Activated gamma-delta T cell treated with Interleukin-2 at 50 U/mL for 16 hours (primary cell): Measurements from ENCODE around the gene MARK2.

ENCODE experiments used
- DNase-seq: peaks from one replicate; pipeline ENCODE4 v3.0.0-alpha.2; 2020

Gene MARK2

GRCh38 chr11:63831326-63831725, 7.6 kb upstream of the MARK2 start:
- no peak for DNase-seq

DNA sequence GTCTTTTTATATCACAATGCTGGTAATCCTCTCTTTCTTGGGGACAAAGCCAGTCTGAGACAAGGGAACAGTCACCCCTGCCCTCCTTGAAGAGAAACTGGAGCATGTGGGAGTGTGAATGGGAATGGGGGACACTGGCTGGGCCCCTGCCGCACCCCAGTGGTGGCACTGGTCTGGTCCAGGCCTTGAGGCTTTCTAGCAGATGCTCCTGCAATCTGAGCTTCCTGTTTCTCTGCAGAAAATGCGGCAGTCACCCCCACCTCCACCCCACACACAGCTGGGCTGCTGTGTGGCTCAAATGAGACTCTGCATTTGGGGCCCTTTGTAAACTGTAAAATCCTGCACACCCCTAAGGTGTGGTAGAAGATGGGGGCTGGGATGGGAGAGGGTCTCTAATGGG, 6.6 kb upstream of the MARK2 start:
- DNase-seq = no peak

GRCh38 chr11:63833048-63833447, 5.9 kb upstream of the MARK2 start:
- no peak for DNase-seq

DNA sequence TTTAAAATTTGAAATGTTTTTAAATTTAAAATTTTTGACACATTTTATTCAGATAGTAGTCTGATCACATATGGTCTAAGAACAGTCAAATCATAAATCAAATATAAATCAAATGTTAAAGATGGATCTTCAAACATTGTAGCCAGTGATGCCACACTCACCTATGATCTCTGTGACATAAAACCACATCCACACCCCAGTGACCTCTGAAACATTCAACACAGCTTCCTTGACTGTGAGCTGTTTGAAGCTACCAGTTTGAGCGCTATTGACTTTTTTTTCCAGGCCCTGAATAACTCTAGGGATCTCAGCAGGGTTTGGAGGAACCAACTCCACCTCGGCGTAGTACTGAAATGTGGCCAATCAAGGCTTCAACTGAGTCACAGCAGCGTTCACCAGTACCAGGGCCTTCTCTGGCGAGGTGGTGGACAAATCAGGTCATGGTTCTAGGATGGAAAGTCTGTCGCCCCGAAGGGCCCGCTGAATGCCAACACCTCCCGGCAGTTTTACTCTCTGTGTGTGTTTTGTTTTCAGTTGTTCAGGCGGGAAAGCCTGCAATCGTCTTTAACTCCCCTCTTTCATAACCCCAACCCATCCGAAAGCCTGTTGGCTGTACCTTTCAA, 4.3 kb upstream of the MARK2 start:
- no peak for DNase-seq

GRCh38 chr11:63835158-63835545, 3.8 kb upstream of the MARK2 start:
- no peak for DNase-seq

DNA sequence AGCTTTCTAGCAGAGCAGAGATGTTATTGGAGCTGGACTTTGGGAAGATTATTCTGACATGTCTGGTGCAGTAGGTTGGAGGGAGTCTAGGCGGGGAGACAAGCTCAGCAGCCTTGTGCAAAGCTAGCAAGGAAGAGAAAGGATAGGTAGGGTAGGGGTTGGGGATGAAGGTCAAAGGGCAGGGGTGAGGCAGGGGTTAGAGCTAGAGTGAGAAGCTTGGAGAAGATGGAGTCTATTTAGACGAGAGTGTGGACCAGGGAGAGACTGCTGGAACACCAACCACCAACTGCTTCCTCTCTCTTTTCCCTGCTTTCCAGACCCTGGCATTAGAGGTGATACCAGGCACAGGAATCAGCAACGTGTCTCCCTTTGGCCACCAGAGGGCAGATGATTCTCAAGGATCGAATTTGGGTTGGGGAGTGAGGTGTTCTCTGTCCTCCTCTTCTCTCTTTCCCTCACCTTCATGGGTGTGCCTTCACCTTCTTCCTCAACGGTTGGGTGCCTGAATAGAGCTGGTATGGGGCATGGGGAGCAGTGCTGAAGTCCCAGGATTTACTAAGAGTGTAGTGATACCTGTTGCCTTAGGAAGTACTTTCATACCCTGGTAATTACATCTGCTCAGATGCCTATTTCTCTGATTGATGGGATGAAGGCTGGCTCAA, 1.8 kb upstream of the MARK2 start:
- peak; percentile 77 for DNase-seq

DNA sequence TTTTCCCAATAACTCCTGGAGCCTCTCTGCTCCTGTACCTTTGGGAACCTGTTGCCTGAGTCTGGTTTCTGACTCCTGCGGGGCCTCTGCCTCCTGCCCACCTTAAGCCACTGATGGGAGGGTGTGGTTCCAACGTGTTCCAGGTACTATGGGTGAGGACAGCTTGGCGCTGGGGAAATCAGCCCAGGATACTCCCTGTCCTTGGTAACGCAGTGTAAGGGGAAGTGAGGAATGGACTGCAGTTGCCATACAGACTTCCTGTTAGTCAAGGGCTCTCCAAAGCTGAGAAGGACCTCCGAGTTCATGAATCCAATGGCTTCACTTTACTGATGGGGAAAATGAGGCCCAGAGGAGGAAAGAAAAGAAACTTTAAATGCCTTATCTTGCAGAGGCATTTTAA, 1.2 kb upstream of the MARK2 start:
- no peak for DNase-seq

DNA sequence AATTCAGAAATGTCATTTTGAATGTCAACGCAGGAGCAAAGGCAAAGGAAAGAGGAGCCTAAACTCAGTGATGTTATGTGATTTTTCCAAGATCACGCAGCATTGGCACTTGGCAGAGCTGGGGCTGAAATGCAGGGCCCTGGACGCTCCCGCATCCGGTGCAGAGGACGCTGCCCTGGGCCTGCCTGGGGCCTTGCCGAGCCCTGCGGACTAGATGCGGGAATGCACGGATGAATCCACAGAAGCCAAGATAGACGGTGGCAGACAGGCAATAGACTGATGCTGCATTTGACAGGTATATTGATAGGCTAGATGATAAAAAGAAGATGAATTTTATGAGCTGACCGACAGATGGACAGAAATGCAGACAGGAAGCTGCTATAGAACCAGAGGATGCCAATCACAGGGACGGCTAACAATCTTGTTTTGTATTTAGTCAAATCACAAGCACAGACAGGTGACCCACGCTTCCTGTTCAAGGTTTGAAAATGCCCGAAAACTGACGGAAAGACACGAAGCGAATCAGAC, 696 bp upstream of the MARK2 start:
- no peak for DNase-seq

DNA sequence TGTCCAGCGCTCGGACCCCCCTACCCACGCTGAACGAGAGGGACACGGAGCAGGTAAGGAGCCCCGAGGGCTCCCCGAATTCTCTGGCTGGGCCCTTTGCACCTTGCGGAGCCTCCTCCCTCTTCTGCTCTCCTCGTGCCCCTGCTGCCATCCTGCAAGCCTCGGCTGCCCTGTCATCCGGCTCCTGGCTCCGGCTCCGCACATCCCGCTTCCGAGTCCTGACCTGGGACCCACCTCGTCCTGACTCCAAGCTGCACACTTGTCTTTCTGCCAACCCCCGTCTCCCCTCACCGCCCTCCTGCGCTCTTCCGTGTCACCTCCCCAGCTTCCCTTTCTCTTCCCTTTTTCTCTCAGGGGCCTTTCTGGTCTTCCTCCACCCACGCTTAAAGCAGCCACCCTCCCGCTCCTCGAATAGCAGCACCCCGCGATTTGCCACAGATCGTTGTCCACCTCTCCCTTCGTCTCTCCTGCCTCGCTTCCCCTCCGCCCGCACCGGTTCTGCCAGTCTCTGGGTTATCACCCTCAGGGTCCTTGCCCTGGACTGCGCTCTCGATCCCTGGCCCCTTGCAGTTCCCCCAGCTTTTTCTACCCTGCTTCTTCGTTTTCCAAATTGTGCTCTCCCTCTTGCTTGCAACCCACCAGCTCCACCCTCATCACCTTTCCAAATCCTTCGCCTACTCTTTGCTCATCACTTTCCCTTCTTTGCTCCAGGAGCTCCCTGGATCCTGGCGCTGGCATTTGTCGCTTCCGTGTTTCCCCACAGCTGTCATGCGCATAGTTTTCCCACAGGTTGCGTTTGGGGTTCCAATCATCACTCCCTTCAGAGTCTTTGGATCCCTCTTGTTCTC, 822 bp downstream of the MARK2 start:
- no peak for DNase-seq

- no peak for DNase-seq
Observed at GRCh38 chr11:63840356-63841060, 1.6 kb downstream of the MARK2 start.

DNA sequence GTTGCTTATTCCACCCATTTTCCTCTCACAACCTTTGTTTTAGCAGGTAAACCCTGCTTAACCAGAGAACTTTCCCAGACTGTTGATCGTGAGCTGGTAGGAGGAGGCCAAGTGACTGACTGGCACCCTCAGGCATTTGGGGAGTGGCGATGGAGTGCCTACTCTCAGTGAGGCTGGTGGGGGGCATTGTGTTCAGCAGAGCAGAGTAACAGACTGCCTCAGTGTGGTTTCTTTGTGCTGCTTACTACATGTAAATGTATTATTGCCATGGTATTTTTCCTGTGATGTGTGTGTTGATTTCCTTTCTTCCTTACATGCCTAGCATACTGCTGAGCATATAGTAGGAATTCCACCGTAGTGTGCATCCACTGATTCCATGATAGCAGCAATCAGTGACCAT, 2.6 kb downstream of the MARK2 start:
- DNase-seq = no peak

DNA sequence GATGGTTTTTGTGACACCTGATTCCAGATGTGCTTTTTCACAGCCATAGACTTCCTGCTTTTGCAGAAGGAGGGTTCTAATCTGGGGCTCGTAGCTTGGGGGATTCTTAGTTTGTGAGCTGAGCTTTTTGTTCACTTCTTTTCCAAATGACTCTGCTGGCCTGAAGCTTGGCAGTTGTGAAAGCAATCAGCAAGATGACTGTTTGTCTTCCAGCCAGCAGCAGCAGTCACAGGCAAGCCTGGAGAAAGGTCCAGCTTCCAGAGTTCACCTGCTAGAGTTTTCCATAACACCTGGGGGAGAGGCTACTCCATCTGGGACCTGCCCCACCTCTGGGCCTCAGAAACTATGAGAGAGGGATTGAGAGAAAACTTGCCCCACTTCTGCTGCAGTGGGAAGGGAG, 4.1 kb downstream of the MARK2 start:
- no peak for DNase-seq

DNA sequence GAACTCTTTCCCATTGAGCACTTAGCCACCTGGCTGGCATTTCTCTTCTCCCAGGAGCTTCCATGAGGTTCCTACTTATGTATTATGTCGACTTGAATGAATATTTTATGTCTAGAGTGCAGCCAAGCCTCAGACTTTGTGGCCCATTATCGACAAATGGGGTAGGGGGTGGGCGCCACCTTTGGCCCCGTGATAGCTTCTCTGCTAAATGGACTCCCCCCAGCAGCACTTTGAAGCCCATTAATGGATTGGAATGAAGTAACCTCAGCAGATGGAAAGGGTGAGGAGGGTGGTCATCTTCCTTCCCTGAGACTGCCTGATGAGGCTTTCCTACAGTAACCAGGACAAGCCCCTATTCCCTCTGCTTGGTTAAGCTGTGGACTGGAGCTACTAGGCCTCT, 5.9 kb downstream of the MARK2 start:
- DNase-seq = no peak

DNA sequence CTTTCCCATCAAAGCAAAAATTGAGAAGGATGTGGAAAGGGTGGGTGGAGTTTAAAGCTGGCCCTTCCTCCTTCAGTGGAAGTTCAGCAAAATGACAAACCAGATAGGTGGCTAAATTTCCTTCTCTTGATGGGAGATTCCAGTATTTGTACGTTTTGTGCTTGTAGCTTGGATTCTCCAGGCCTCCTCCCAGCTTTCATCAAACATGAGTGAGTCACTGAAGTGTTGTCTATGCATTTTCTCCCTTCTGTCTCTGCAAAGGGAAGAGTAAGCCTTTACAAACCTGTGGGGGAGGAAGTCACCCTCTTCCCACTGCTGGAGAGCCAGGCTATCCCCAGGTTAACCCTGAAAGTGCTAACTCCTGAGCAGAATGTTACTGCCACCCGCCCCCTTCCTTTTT, 6.4 kb downstream of the MARK2 start:
- DNase-seq = no peak

DNA sequence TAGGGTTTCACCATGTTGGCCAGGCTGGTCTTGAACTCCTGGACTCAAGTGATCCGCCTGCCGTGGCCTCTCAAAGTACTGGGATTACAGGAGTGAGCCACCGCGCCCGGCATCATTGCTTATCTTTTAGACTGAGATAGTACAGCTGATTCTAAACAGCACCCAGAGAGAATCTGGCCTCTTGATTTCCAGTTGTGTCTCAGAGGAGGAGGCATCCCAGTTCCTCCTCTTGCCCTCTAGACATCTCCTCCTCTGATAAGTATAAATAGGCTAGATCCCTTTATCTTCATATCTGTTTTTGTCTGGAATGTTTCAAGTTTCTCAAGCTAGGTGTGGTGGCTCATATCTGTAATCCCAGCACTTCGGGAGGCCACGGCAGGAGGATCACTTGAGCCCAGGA, 7.0 kb downstream of the MARK2 start:
- DNase-seq = no peak

GRCh38 chr11:63846897-63847296, 8.0 kb downstream of the MARK2 start:
- DNase-seq = no peak

- DNase-seq = no peak
Observed at GRCh38 chr11:63847363-63847762, 8.5 kb downstream of the MARK2 start.

DNA sequence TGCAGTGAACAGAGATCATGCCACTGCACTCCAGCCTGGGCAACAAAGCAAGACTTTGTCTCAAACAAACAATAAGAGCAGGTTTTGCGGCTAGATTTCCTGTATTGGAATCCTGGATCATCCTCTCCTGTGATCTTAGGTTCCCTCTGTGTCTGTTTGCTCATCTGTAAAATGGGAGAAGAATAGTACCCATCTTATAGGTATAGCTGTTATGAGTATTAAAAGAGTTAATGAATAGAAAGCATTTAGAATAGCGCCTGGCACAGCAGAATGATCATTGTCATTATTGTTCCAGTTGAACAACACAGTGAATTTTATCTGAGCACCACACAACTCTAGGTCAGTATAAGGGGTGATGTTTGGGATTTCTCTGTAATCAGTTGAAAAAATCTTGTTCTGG, 10.8 kb downstream of the MARK2 start:
- DNase-seq = no peak

DNA sequence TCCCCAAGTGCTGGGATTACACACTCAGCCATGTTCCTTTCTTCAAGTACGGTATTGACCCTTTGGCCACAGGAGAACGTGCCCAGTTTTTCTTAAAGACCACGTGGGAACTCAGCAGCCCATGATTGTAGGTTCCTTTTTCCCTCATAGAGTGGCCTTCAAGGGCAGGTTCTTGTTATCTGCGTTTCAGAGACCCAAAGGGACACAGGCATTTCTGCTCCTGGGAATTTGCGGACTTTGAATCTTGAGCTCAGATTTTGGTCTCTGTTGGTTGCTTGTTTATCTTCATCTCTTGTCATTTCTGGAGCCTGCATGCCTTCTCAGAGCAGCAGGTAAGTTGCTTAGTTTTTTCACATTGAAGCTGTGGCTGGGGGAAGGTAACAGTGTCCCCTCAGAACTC, 12.0 kb downstream of the MARK2 start:
- no peak for DNase-seq

GRCh38 chr11:63851364-63851763, 12.5 kb downstream of the MARK2 start:
- DNase-seq = no peak

GRCh38 chr11:63853476-63853875, 14.6 kb downstream of the MARK2 start:
- DNase-seq = no peak

DNA sequence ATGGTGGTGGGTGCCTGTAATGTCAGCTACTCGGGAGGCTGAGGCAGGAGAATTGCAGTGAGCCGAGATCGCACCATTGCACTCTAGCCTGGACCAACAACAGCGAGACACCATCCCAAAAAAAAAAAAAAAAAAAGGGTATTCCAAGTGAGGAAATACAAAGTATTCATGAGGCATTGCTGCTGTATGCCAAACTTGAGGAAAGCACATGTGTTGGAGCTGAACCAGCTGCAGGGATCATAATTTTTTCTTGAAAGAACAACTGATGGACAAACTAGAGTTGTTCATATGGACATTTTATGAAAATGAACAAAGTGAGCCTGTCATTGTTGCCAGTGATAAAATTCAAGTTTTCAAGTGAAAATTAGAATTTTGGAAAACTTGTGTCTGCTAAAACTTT, 15.8 kb downstream of the MARK2 start:
- no peak for DNase-seq

- DNase-seq = no peak
Observed at GRCh38 chr11:63855975-63856374, 17.1 kb downstream of the MARK2 start.
